K562 (cell line): ENCODE measurements around the gene TAF8. TPM values are rescaled to one million over a fixed set of nuclear protein-coding genes. Genes with fewer than 3 reads are reported as not detected.

Experiments
- BRD9 ChIP-seq: fragments of 450-650 bp; IDR thresholded peaks from 2 replicates; pipeline ENCODE4 v1.6.1; 2018; ENCODE audit warnings: low read depth; ENCODE audit not compliant: partially characterized antibody
- ELF4 ChIP-seq: fragments of 450-650 bp; formaldehyde crosslinking; IDR thresholded peaks from 2 replicates; pipeline ENCODE4 v1.4.0; 2022; ENCODE audit warnings: missing genetic modification characterization
- FOXJ2 ChIP-seq: fragments of 200-800 bp; sonication (Bioruptor generic); IDR thresholded peaks from 2 replicates; pipeline ENCODE4 v1.6.1; 2016; ENCODE audit warnings: missing genetic modification characterization, missing compliant biosample characterization
- KLF10 ChIP-seq: fragments of 250-450 bp; sonication (Bioruptor Pico); IDR thresholded peaks from 2 replicates; pipeline ENCODE4 v1.6.1; 2021; ENCODE audit warnings: matching md5 sums
- MTA1 ChIP-seq: fragments of 450-650 bp; IDR thresholded peaks from 2 replicates; pipeline ENCODE4 v1.6.1; 2017; ENCODE audit warnings: borderline replicate concordance
- MTA3 ChIP-seq: fragments of 450-650 bp; formaldehyde crosslinking; IDR thresholded peaks from 2 replicates; pipeline ENCODE4 v1.6.1; 2017; ENCODE audit warnings: mild to moderate bottlenecking, borderline replicate concordance
- PHF20 ChIP-seq: fragments of 450-650 bp; IDR thresholded peaks from 2 replicates; pipeline ENCODE4 v1.6.1; 2018; ENCODE audit not compliant: partially characterized antibody
- PHF21A ChIP-seq: fragments of 450-650 bp; IDR thresholded peaks from 2 replicates; pipeline ENCODE4 v1.6.1; 2017; ENCODE audit warnings: low read depth, borderline replicate concordance
- RBM17 ChIP-seq: fragments of 200-400 bp; formaldehyde crosslinking; IDR thresholded peaks from 2 replicates; pipeline ENCODE4 v1.6.1; 2017; ENCODE audit warnings: low read depth, mild to moderate bottlenecking, low read length, borderline replicate concordance
- RNF2 ChIP-seq: sonication (generic); IDR thresholded peaks from 2 replicates; pipeline ENCODE4 v1.6.1; 2016
- TCF3 ChIP-seq: sonication (generic); formaldehyde crosslinking; IDR thresholded peaks from 2 replicates; pipeline ENCODE4 v1.4.0; 2020; ENCODE audit warnings: mild to moderate bottlenecking, missing genetic modification reagents
- U2AF2 ChIP-seq: fragments of 200-400 bp; formaldehyde crosslinking; optimal IDR thresholded peaks from 2 replicates; pipeline ENCODE3; 2017; ENCODE audit warnings: low read depth, mild to moderate bottlenecking, low read length
- ZNF24 ChIP-seq: fragments of 450-650 bp; IDR thresholded peaks from 2 replicates; pipeline ENCODE4 v1.6.1; 2016
- ZNF561 ChIP-seq: fragments of 450-650 bp; formaldehyde crosslinking; conservative IDR thresholded peaks from 2 replicates; pipeline ENCODE4 v1.4.0; 2020; ENCODE audit warnings: mild to moderate bottlenecking, moderate library complexity
- ZNF766 ChIP-seq: fragments of 200-800 bp; sonication (Bioruptor generic); conservative IDR thresholded peaks from 2 replicates; pipeline ENCODE4 v1.6.1; 2016; ENCODE audit warnings: missing genetic modification characterization, missing compliant biosample characterization
- polyA plus RNA-seq, 8 experiments: library from polyadenylated mRNA; depleted of rRNA in 4 of 8; stranded (reverse) in 5 of 8; unstranded in 3 of 8; fragments of >200 nt; fragmentation: Nextera tagmentation in 2 of 8; fragmentation: Illumina TruSeq in 1 of 8; extraction: Ambion mirVana in 2 of 8; extraction: Trizol in 1 of 8; gene quantifications; 2 replicates each; pipeline versions ENCODE4 v1.2.1 to v1.2.3, GENCODE V29; 2011 to 2014; ENCODE audit warnings: inconsistent platforms in 1 of 8, missing spikeins in 1 of 8
- total RNA-seq, 7 experiments: library from RNA; depleted of rRNA in 6 of 7; stranded (reverse); fragments of >200 nt in 6 of 7; fragmentation: Illumina TruSeq in 2 of 7; extraction: Trizol in 2 of 7; gene quantifications; 2 replicates each; pipeline versions ENCODE4 v1.2.1 to v1.2.3, GENCODE V29; 2011 to 2021; ENCODE audit warnings: low replicate concordance in 1 of 7
- TF ChIP-seq, protein P1 (sequence below), 2 experiments: fragments of 450-650 bp; formaldehyde crosslinking in 1 of 2; IDR thresholded peaks; 2 replicates each; pipeline versions ENCODE4 v1.4.0 to v1.6.1; 2014 to 2020; ENCODE audit warnings: mild to moderate bottlenecking in 2 of 2, borderline replicate concordance in 1 of 2, low read depth in 1 of 2
- TF ChIP-seq, protein P2 (sequence below): fragments of 450-650 bp; IDR thresholded peaks from 2 replicates; pipeline ENCODE4 v1.6.1; 2017; ENCODE audit warnings: mild to moderate bottlenecking, moderate library complexity
- TF ChIP-seq, protein P3 (sequence below): fragments of 250-450 bp; sonication (Bioruptor Pico); IDR thresholded peaks from 2 replicates; pipeline ENCODE4 v1.5.0; 2022; ENCODE audit warnings: mild to moderate bottlenecking

Gene TAF8
- total and polyA plus RNA-seq, 9 of the 15 experiments (the other 6 are each of a cell fraction or from before 2014, with no cell fraction given), result 29.4 to 84.0 (median 52.6) TPM

DNA sequence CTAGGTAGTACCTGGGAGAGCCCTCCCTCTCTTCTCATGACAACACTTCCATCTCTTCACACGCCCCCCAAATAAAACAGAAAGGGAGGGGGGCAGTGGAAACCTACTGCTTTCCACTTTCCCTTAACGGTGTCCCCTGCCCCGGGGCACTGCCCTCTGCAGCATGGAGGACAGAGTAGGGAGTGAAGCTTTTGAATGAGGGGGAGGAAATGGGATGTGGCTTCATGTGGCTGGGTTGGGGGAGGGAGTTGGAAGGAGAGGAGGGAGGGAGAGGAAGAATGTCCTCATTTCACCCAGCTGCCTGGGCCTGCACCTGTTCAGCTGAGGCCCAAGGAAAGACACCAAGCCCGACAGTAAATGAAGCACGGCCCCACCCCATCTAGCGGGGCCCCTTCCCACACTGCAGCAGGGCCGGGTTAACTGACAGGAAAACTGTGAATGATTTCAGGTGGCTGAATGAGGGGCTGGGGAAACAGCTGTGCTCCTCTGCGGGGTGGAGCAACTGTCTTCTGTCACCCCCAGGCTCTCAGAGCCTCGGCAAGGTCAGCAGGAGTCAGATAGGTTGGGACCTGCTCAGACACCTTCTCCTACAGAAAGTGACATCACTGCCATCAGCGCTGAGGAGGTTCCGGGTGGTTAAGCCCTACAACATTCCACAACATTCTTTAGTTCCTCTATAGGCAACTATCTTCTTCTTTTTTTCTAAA, 40.0 kb upstream of the TAF8 start (continued):
- TF ChIP-seq, protein P1, sequence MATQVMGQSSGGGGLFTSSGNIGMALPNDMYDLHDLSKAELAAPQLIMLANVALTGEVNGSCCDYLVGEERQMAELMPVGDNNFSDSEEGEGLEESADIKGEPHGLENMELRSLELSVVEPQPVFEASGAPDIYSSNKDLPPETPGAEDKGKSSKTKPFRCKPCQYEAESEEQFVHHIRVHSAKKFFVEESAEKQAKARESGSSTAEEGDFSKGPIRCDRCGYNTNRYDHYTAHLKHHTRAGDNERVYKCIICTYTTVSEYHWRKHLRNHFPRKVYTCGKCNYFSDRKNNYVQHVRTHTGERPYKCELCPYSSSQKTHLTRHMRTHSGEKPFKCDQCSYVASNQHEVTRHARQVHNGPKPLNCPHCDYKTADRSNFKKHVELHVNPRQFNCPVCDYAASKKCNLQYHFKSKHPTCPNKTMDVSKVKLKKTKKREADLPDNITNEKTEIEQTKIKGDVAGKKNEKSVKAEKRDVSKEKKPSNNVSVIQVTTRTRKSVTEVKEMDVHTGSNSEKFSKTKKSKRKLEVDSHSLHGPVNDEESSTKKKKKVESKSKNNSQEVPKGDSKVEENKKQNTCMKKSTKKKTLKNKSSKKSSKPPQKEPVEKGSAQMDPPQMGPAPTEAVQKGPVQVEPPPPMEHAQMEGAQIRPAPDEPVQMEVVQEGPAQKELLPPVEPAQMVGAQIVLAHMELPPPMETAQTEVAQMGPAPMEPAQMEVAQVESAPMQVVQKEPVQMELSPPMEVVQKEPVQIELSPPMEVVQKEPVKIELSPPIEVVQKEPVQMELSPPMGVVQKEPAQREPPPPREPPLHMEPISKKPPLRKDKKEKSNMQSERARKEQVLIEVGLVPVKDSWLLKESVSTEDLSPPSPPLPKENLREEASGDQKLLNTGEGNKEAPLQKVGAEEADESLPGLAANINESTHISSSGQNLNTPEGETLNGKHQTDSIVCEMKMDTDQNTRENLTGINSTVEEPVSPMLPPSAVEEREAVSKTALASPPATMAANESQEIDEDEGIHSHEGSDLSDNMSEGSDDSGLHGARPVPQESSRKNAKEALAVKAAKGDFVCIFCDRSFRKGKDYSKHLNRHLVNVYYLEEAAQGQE (IDR thresholded peaks at IDR 0.05; ENCODE audit: borderline replicate concordance), result peak; percentile 14; the same call in 1 of the 2 replicates
- TF ChIP-seq, protein P1 (CRISPR knock-in tag; IDR thresholded peaks at IDR 0.05; ENCODE audit: low read depth), result no peak
- TF ChIP-seq, protein P2, sequence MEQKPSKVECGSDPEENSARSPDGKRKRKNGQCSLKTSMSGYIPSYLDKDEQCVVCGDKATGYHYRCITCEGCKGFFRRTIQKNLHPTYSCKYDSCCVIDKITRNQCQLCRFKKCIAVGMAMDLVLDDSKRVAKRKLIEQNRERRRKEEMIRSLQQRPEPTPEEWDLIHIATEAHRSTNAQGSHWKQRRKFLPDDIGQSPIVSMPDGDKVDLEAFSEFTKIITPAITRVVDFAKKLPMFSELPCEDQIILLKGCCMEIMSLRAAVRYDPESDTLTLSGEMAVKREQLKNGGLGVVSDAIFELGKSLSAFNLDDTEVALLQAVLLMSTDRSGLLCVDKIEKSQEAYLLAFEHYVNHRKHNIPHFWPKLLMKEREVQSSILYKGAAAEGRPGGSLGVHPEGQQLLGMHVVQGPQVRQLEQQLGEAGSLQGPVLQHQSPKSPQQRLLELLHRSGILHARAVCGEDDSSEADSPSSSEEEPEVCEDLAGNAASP, result peak; percentile 94
- peak; percentile 91; the same call in 1 of the 2 replicates for TF ChIP-seq ZNF766 (CRISPR knock-in tag)
- TF ChIP-seq MTA1, result peak; percentile 71; the same call in 1 of the 2 replicates
- no peak for TF ChIP-seq RBM17
- TF ChIP-seq RNF2, result peak; percentile 78; the same call in 1 of the 2 replicates
- peak; percentile 28; the same call in 1 of the 2 replicates for TF ChIP-seq ZNF24
- peak; percentile 54 for TF ChIP-seq TCF3 (CRISPR knock-in tag)
- peak; percentile 75; the same call in 1 of the 2 replicates for TF ChIP-seq MTA3
- TF ChIP-seq BRD9, result peak; percentile 67
- TF ChIP-seq U2AF2, result no peak
- TF ChIP-seq PHF21A, result no peak
- TF ChIP-seq ELF4 (CRISPR knock-in tag), result no peak
- TF ChIP-seq PHF20, result no peak
- TF ChIP-seq, protein P3, sequence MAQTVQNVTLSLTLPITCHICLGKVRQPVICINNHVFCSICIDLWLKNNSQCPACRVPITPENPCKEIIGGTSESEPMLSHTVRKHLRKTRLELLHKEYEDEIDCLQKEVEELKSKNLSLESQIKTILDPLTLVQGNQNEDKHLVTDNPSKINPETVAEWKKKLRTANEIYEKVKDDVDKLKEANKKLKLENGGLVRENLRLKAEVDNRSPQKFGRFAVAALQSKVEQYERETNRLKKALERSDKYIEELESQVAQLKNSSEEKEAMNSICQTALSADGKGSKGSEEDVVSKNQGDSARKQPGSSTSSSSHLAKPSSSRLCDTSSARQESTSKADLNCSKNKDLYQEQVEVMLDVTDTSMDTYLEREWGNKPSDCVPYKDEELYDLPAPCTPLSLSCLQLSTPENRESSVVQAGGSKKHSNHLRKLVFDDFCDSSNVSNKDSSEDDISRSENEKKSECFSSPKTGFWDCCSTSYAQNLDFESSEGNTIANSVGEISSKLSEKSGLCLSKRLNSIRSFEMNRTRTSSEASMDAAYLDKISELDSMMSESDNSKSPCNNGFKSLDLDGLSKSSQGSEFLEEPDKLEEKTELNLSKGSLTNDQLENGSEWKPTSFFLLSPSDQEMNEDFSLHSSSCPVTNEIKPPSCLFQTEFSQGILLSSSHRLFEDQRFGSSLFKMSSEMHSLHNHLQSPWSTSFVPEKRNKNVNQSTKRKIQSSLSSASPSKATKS (CRISPR knock-in tag), result no peak
- no peak for TF ChIP-seq KLF10 (CRISPR knock-in tag)
- TF ChIP-seq FOXJ2, result no peak
- no peak for TF ChIP-seq ZNF561 (CRISPR knock-in tag)
